SHP77 treated with DMSO at 0.1 percent for 48 hours (cell line): Measurements from ENCODE around the gene SRGAP2B.
"Not testable (repeated sequence)": the region's sequence is repeated elsewhere in the genome, so short reads cannot be mapped to it uniquely, and the experiment has no call there.

Experiments
- DNase-seq: peaks from one replicate; lab custom pipeline; 2025; lab: John Stamatoyannopoulos, UW

The SRGAP2B gene

DNA sequence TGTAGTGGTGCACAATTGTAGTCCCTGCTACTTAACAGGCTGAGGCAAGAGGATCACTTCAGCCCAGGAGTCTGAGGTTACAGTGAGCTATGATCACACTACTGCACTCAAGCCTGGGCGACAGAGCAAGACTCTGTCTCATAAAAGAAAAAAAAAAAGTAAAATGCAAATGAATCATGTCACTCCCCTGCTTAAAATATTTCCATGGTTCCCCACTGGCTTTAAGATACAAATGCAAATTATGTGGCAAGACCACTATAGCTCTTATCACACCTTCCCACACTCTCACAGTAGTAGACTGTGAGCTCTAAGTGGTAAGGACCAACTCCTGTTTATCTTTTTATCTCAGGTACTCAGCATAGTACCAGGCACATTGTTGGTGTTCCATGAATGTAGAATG lies 53.6 kb downstream of the SRGAP2B start:
- DNase-seq: not testable (repeated sequence)

DNA sequence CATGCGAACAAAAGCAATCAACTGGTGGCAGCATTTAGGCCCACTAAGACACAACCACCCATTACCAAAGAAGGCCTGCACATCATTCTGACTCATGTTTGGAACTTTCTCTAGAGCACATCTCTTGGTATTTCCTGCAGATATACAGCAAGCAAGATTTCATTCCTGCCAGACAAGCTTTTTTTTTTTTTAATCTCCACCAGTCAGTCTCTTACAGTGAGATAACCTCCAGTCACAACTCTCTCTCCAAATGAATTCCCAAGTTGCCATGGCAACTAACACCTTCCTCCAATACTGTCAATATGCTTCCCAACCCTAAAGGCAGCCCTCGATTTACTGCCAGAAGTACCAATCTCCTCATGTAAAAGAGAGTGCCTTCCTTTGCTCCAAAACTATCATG lies 59.1 kb downstream of the SRGAP2B start:
- DNase-seq: not testable (repeated sequence)

DNA sequence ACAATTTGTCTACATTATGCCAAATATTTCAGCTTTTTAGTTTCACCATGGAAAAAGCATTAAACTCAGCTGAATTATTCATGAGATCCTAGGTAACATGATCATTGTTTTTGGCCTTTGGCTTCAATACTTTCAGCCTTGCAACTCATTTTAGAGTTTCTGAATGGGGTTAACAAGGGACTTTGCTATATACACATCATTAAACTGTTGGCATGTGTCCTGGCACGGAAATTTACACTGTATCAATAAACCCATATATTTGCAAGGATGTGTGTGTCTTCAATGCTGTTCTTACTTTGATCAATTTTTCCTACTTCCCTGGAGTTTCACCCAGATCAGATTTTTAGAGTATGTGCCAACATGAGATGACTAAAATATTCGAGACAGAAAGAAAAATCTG lies 61.6 kb downstream of the SRGAP2B start:
- not testable (repeated sequence) for DNase-seq

DNA sequence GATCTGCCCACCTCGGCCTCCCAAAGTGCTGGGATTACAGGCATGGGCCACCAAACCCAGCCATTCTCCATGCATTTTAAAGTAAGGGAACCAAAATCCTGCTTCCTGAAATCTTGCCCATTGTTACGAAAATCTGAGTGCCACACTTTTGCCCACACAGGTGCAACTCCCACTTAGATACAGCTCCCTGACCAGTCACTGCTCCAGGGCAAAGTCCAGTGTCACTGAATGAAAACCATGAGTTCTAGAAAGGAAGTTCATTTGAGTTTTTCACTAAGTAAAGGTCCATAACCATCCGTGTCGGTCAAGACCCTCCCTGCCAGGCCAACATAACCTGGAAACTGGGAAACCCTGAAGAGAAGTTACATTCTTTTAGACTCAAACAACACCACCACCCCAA lies 67.9 kb downstream of the SRGAP2B start:
- DNase-seq: not testable (repeated sequence)

DNA sequence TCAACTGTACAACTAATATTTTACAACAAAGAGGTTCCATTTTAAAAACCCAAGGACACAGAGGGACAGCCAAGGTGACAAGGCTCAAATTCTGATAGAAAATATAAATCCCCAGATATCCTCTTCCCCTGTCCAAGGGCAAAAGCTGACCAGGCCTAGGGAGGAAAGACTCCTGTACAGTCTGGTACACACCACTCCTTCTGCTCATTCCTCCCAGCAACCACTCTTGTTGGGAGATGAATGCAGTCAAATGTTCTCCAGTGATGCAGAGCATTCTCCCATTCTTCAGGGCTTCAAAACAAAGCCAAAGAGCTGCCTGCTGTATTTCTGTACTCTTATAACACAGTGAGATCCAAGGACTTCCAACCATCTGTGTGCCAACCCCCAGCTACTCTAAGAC lies 69.8 kb downstream of the SRGAP2B start:
- not testable (repeated sequence) for DNase-seq

DNA sequence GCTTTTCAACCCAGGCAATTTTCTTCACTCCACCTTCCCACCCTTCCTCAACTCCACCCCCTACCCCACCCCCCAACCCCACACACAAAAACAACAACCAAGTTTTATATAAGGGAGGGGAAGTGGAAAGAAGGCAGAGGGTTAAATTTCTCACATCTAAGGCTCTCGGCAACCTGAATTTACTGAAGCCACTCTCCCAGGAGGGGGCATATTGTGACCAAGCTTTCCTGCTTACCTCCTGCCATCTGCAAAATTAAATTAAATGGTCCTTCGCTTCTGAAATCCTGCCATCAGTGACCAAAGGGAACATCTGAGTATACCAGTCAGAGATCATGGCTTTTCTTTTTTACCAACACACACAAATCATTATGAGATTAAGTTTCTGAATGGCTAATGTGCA lies 72.9 kb downstream of the SRGAP2B start:
- DNase-seq: not testable (repeated sequence)

DNA sequence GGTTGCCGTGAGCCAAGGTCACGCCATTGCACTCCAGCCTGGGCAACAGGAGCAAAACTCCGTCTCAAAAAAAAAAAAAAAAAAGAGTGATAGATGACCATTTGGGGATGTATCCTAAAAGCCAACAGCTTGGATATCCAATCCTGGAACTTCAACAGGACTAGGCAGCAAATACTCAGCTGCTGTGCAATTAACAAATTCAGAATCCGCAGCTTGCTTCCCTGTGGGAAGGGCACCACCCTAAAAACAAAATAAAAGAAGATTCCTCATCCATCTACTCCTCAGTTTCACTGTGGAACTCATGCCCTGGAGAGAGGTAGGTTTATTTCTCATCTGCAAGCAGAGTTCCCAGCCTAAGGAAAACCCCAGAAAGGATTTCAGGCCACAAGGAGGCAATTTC lies 73.4 kb downstream of the SRGAP2B start:
- not testable (repeated sequence) for DNase-seq

DNA sequence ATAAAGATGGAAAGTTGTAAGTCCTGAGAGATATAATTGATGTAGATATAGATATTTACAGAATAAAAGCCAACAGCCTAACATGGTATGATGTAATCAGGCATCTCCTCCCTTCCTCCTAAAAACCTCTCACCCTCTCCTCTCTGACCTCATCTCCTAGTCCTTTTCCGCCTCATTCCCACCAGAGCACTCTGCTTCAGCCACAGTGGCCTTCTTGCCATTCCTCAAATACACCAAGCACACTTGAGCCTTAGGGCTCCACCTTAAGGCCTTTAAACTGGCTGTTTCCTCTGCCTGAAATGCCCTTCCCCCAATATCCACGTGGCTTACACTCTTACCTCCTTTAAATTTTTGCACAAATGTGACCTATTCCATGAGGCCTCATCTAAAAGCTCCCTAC lies 75.4 kb downstream of the SRGAP2B start:
- not testable (repeated sequence) for DNase-seq

DNA sequence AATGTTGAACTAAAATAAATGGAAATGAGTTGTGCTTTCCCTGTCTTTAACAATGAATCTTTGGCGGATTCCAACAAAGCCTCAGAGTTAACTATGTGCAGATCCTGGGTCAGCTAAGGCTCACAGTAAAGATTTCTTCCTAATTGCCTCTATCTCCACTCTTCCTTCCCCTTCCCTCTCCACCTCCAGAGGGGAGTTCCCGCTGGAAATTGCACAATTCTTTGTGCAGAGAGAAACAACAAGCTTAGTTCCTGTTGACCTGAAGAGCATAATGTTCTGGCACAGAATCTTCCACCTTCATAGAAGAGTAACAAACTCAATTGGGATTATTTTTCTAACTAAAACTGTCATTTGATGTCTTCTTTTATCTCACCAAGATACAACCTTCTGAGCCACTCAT lies 77.4 kb downstream of the SRGAP2B start:
- DNase-seq: not testable (repeated sequence)

DNA sequence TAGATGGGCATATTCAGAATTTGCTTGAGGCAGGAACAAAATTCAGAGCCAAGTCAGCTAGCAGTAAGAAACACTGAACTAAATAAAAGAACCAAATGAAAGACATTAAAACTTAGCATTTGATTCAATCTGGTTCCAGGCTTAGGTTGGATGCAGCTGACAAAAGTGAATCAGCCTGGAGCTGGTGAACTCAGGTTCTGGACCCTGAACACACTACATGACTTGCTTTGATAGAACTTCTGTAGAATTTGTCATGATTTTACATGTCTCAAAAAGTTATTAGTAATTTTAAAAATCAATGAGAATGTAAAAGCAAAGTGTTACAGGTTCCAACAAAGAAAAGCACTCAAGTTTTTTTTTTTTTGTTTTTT lies 78.7 kb downstream of the SRGAP2B start:
- DNase-seq: not testable (repeated sequence)

DNA sequence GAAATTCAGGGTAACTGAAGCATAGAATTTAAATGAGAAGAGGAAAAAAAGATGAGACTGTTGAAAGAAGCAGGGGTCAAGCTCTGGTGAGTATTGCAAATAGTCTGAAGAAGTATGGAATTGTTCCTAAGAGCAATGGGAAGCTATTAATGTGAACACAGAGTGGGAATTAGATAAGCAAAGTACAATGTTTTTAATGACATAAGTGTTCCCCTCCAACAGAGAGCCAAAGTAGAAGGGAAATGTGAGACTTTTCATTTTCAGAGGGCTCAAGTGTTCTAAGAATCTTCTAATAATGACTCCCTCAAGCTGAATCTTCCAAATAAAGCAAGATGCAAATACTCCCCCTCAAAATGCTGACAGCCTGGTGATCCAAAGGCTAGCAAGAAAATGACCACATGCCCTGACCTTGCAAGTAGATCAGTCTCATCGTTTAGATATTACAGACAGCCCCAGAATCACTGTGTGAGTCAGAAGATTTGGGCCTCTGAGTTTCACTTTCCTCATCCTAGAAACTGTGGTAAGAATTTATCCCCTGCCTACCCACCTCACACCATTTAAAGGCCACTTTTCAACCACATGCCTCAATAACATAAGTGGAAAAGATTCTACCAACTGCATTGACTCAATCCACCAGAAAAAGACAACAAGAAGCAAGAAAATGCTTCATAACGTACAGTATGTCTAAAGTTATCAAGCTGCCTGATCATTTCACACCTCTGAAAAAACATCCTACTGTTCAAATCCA lies 79.2 kb downstream of the SRGAP2B start:
- DNase-seq: not testable (repeated sequence)

DNA sequence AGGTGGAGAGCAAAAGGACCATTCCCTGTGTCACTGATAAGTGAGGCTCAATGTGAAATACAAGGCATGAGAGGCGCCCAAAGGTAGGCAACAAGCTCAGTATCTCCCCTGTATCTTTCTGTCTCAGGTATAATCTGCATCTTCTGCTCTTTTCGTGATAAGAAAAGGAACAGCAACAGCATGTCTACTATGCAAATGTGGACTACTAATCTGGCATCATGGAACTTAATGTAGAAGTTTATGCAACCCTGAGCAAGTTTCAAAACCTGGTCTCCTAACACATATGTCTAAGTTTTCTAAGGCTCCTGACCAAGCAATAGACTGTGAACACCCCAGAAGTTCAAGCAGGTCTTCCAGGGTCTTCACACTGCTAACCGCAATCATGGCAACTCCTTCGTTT lies 81.8 kb downstream of the SRGAP2B start:
- DNase-seq: not testable (repeated sequence)

DNA sequence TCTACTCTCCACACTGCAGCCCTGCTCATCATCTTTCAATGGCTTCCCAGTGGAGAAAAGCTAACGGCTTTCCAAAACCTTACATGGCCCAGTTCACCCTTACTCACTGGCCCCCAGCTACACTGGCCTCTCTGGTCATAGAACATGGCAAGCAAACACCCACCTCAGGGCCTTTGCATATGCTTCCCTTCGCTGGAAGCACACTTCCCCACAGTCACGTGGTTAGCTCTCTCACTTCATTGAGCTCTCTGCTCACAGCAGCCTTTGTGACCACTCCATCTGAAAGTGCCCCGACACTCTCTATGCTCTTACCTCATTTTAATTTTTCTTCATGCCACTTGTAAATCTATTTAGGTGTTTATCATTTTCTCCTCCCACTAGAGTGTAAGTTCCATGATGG lies 83.3 kb downstream of the SRGAP2B start:
- DNase-seq: not testable (repeated sequence)

DNA sequence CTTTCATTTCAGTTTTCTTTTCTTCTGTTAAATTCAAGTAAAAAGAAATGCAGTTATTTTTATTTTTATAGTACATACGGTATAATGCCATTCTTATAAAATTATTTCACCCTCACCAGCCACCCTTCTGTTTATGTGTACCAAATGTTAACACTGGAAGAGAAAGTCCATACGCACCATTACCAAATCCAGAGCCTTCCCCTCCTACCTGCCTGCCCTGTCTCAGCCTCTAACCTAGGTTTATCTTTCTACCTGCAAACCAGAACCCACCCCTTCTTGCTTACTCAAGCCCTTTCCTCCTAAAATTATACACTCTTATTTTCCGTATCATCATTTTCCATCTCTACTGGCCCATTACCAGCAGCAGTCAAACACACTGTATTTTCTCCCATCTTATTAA lies 84.5 kb downstream of the SRGAP2B start:
- not testable (repeated sequence) for DNase-seq

DNA sequence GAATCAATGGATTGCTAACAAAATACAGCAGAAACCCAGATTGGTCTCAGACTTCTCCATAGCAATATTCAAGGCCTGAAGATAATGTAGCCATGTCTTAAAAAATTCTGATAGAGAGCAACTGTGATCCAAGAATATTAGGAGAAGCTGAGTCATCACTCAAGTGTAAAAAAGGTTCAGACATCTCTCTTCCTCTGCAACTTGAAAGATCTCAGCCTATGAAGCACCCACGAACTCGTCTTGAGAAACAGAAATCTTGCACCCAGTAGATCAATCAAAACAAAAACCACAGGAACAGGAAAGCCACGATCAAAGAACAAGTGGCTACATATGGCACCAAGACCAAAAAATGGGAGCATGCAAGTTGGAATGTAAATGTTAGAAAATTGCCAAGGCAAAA lies 85.2 kb downstream of the SRGAP2B start:
- not testable (repeated sequence) for DNase-seq

DNA sequence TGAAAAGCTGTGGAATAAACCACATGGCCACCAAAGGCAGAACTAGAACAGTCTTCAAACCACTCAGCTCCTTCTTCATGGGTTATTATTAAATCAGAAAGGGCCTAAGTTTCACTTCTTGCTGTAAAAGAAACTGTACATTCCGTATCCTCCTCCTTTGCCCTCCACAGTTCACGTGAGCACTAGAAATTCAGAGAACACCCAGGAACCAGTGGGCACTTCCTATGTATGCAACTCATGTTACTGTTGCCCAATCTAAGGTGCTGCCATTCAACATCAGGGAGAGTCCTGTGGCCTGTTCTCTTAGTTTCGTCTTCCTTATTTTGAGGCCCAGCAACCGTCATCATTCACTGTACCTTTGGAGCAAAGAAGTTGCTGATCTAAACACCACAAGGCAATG lies 86.7 kb downstream of the SRGAP2B start:
- DNase-seq: not testable (repeated sequence)

DNA sequence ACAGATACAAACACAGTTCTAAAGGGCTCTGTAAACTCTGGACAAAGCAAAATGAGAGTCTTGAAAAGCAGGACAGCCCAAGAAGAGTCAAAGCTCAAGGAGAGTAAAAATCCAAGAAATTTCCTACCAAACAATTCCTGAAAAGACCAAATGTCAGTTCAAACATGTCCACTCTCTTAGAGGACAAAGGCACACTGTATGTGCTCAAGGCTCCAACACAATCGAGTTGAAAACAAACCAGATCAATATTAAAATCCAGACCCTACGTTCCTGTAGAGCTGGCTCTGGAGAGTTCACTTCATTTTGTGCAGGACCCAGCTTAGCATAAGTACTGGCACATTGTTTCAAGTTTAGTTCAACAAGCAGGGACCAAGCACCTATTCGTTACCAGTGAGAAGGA lies 90.0 kb downstream of the SRGAP2B start:
- not testable (repeated sequence) for DNase-seq

DNA sequence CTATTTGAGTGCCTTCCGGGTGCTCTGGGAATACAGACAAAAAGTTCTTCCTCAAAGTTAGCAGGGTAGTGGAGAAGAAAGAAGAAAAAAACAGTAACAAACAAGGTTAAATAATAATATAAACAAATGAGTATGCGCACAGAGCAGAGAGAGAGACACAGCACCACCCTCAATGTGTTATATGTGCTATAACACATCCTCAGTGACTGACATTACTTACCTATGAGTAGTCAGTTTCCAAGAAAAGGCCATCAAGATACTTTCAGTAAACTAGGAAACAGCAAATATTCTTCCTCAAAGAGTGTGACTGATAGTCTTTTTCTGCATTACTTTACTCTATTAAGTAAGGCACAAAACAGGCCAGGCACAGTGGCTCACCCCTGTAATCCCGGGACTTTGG lies 93.7 kb downstream of the SRGAP2B start:
- not testable (repeated sequence) for DNase-seq

DNA sequence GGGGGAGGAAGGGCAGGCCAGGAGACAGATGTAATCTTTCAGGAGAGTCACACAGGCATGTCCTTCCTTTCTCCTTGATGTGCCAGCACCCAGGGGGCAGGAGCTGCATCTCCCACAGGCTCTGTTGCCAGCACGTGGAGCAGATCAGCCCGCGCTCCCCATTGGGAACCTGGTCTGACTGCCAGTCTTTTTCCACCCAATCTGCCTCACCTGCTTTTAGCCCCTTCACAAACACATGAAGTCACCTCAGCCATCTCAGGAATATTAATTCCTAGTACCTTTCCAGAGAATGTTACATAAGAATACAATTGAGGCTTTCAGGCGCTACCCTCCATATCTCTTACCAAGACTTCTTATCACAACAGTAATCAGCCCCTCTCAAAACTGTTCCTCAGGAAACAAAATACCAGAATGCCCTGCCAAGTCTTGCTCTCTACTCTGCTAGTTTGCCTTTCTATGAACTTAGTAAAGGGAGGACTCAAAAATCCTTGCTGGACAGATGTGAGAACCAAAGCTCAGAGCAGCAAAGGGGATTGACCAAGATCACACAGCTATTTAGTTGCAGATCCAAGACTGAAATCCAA lies 94.3 kb downstream of the SRGAP2B start:
- DNase-seq: not testable (repeated sequence)

DNA sequence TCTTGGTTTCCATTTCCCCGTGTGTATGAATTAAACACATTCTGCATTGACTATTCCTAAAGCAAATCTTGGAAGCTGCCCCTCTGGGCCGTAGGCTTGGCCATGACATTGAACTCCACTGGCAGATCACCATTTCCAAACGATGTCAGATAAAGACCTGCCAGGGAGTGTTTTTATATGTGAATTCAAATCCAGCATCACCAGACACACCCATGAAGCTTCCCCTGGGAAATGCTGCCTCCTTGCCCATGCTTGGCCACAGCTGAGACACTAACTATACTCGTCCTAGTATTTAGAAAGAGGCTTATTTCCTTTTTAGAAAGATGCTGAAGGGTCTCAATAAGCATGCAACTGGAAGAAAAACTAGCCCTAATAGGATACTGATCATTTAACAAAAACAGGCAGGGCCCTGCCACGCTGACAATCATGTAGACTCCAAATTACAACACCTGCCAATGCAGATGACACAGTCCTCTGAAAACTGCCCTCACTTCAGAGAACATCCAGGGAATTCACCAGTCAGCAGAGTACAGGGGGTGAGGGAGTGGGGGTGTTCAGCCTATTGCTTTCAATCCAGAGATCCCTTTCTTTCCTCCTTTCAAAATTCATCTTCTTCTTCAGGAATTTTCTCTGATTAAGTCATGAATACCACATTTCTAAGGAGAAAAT lies 94.9 kb downstream of the SRGAP2B start:
- DNase-seq: not testable (repeated sequence)

DNA sequence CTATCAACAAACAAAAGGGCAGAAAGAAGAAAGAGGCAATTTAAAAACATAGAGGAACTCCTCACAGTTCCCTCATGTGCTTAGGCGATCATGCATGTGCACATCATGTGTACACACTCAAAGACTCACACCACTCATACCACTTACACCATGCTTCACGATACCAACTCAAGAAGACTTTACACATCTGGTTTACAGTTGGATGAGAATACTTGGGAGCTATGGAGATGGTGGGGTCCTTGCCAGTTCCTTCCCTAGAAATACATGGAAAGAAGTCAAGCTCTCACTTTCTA lies 96.2 kb downstream of the SRGAP2B start:
- not testable (repeated sequence) for DNase-seq

DNA sequence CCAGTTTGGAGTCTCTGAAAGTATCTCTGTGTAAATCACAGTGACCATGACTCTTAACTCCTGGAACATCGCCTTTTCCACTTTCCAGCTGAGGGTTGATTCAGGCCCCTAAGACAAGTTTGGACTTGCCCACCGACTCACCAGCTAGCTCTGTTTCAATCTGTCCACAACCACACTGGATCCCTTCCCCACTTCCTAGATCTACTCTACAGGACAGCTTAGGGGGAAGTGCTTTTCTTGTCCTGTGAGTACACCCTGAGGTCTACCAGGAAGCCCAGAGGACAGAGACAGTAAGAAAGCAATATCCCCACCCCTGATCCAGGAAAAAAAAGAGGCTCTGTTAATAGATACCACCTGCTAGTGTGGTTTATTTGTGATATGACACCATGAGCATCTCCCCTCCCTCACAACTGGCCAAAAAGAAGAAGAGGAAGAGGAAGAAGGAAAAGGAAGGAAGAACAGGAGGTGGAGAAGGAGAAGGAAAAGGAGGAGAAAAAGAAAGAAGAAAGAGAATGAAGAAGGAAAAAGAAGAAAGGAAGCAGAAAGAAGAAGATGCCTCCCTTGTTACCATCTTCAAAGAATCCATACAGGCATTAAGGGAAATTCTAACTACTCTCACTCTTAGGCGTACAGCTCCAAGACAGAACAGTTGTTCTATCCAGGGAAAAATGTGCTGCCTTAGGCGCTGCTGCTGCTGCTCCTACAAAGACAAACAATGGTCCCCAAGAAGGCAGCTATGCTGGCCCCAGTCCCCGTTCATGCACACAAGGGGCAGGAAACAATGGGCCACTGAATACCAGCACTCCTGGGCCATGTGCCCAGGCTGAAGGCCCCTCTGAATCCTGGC lies 96.8 kb downstream of the SRGAP2B start:
- DNase-seq: not testable (repeated sequence)
